SIG-M5 (cell line): Measurements from ENCODE around the gene CARD11.
"Not testable (repeated sequence)": the region's sequence is repeated elsewhere in the genome, so short reads cannot be mapped to it uniquely, and the experiment has no call there.

Experiments
- DNase-seq: peaks from one replicate; lab custom pipeline; 2025; lab: John Stamatoyannopoulos, UW

The CARD11 gene

DNA sequence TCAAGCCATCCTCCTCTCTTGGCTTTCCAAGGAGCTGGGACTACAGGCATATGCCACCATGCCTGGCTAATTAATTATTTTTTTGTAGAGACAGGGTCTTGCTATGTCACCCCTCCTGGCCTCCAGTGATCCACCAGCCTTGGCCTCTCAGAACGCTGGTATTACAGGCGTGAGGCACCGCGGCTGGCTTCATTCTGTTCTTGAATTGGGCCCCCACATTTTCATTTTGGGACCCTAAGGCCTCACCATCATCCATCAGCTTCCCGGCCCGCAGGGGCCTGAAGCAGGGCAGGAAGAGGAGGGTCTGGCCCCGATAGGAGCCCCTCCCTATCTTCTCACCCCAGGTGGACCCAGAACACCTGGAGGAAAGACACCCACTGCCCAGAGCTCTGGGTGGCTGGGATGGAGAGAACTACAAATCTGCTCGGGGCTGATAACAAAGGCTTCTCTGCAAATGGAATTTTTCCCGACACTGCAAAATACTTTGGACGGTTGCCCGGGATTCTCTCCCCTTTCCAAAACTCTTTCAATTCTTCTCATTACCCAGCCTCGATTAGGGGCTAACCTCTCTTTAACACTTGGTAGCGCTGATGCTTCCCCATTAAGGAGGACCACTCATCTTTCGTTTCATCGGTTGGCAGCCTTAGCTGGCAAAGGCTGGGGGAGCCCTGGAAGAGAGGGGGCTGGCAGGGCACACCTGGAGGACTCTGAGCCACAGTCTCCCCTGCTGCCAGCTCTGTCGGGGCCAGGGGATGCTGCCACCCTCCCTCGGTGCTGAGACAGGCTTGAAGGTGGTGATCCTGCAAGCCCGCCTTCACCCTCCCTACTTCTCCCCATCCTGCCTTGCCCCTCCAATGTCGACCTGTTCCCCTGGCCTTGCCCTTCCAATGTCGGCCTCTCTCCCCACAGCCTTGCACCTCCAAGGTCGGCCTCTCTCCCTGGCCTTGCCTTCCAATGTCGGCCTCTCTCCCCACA, 118.5 kb downstream of the CARD11 start:
- no peak for DNase-seq

GRCh38 chr7:2923886-2924574, 119.6 kb downstream of the CARD11 start:
- no peak for DNase-seq

- no peak for DNase-seq
Observed at GRCh38 chr7:2923291-2923781, 120.3 kb downstream of the CARD11 start.

- no peak for DNase-seq
Observed at GRCh38 chr7:2922866-2923265, 120.8 kb downstream of the CARD11 start.

GRCh38 chr7:2922348-2922691, 121.3 kb downstream of the CARD11 start:
- no peak for DNase-seq

- DNase-seq = no peak
Observed at GRCh38 chr7:2921653-2922347, 121.9 kb downstream of the CARD11 start.

DNA sequence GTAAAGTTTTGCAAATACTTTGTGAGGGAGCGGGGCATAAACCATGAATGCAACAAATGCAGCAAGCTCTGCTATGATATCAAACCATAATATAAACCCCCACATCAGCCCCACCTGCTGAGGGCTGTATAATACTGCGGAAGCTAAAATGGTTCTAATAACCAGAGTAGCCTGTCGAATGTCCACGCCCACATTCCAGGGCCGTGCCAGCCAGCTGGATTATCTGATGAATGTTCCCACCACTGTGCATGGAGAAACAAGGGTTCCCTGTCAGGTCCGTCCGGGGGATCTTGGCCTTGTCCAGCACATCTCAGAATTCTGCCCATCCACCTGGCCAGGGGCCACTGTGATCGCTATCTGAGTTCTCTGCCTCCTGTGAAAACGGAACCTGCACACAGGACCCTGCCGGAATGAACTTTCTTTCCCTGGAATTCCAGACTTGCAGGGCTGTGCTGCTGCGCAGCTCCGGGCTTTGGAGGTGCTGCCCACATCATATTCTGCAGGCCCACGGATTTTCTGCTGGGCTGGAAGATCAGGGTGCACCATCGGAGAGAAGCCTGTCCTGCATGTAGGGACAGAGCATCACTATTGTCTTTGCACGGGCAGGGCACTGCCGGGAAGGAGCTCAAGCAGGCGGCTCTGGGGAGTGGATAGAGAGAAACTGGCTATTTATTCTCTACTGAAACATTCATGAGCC, 122.6 kb downstream of the CARD11 start:
- DNase-seq = no peak

- DNase-seq = not testable (repeated sequence)
Observed at GRCh38 chr7:2920480-2920879, 123.2 kb downstream of the CARD11 start.

DNA sequence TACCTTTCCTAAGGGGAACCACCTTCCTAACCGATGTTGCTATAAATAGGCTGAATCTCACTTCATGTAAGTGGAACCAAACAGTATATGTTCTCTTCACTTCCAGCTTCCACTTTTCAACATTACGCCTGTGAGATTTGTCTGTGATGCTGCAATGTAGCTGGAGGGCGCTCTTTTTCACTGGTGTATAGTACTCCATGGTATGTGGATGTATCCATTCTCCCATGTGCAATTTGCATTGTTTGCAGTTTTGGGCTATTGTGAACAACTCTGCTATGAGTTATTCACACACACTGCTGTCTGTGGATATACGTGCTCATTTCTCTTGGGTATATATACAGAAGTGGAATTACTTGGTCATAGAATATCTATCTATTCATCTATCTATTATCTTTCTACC, 123.6 kb downstream of the CARD11 start:
- no peak for DNase-seq

DNA sequence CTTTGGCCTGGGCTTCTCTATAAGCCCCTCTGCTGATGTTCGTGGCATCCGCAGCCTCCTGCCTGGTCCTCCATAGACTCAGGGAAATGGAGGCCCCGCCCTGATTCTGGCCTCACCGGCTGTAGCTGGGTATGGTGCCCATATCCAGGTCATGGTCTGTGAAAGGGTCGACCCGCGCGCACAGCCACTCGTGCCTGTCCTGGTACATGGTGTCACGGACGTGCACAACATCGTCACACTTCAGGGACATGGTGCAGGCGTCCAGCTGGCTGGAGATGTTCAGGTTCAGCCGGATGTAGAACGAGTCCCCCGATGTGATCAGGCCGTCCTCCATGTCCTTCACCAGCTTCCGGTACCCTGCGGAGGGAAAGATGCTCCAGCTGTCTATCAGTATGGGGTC, 124.4 kb downstream of the CARD11 start:
- no peak for DNase-seq

DNA sequence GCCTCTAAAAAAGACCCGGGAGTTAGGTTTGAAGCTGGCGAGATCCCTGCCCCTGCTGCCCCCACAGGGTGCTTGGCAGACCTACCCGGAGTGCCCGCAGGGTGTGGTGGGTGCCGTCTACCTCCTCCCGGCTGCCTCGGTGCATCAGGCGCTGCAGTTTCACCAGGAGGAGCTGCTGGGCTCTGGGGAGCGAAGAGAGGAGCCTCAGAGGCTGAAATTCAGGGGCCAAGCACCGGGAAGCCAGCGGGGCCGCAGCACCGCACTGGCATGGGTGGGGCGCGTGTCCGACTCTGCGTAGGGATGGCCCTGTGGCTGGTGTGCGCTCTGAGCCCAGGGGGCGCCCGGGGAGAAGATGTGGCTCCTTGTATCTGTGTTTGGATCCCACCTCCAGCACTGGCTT, 125.3 kb downstream of the CARD11 start:
- DNase-seq = no peak

DNA sequence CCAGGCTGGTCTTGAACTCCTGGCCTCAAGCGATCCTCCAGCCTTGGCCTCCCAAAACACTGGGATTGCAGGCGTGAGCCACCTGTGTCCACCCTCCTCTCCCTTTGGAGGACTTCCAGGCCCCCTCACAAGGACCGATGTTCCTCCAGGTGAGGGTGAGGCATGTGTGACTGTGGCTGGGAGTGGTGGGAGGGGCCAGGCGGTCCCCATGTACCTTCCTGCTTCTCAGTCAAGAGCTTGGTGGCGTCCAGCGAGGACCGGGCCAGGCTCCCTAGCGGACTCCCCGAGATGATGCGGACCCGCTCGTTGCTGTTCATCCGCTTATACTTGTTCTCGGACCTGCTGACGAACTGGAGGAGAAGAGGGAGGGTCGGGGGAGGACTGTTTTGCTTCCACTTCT, 128.6 kb downstream of the CARD11 start:
- DNase-seq = no peak

GRCh38 chr7:2913760-2914387, 129.8 kb downstream of the CARD11 start:
- no peak for DNase-seq

DNA sequence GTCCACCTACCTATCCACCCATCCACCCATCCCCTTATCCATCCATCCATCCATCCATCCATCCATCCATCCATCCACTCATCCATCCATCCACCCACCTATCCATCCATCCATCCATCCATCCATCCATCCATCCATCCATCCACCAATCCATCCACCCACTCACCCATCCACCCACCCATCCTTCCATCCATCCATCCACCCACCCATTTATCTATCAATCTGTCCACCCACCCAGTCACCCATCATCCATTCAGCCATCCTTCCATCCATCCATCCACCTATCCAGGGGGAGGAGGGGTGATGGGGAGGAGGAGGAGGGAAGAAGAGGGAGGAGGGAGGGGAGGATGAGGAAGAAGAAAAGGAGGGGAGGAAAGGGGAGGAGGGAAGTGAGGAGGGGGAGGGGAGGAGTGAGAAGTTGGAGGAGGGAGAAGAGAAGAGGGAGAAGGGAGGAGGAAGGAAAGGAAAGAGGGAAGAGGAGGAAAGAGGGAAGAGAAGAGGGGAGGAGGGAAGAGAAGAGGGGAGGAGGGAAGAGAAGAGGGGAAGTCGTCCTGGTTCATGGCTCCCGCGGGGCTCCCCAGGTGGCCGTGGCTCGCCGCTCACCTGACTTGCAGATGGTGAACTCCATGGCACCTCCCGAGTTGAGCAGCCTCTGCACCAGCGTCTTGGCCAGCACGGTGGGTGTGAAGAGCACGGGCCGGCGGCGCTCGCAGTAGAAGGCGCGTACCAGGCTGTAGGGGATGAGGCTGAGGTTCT, 130.8 kb downstream of the CARD11 start:
- DNase-seq = no peak

DNA sequence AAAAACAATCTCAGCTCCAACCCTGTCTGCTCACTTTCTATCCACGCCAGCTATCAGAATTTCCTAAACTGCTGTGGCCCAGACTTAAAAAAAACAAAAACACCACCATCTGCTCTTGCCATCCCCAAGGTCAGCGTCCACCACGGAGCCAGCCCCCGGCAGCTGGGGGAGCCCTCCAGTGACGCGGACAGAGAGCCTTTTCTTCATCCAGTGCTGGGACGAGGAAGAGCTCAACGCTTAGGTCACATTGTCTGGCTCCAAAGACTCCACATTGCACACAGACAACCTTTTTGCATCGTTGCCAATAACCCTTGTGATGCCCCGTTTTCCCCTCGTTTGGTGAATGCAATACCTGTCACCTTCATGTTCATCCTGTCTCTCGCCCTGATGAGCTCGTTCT, 132.2 kb downstream of the CARD11 start:
- DNase-seq = no peak

DNA sequence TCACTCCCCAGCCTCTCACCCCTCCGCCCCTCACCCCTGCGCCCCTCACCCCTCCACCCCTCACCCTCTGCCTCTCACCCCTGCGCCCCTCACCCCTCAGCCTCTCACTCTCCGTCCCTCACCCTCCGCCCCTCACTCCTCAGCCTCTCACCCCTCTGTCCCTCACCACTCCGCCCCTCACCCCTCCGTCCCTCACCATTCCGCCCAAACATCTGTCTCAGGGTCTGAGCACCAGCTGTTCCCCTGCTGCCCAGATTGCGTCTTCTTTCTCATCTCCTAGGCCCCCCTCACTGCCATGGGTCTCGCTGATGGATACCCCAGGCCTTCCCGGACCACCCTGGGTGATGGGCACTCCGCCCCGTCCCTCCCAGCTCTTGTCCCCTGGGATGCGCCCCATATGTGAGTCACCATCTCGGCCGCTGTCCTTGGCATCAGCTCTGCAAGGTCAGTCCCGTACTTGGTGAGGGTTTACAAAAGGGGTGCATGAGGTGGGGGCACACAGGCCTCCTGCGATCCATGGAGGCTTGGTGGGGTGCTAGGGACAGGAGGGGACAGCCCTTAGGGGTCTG, 134.1 kb downstream of the CARD11 start:
- DNase-seq = no peak

GRCh38 chr7:2909043-2909442, 134.6 kb downstream of the CARD11 start:
- DNase-seq = no peak

DNA sequence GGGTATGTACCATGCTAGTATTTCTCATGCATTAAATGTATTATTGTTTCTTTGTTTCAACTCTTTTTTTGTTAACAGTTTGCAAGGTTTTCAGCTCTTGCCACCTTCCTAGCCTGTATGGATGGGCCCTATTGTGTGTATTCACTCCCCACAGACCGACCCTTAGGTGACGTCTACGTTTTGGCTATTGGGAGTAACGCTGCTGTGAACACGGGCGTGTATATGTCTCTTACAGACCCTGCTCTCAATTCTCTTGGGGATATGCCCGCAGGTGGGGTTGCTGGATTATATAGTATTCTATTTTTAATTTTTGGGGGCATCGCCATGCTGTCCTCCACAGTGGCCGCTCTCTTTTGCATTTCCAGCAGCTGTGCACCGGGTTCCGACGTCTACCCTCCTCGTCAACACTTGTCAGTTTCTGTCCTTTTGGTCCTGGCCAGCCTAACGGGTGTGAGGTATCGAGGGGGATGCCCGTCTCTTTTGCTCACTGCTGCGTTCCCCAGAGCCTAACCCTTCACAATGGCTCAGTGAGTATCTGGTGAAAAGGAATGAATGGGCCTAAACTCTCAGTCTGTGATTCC, 135.5 kb downstream of the CARD11 start:
- DNase-seq = no peak

- DNase-seq = no peak
Observed at GRCh38 chr7:2906197-2906931, 137.3 kb downstream of the CARD11 start.
